SW 1271 (cell line): Measurements from ENCODE around the gene ZDHHC7.

ENCODE experiments used
- DNase-seq, 2 experiments: peaks; one replicate each; lab custom pipeline; 2025; lab: John Stamatoyannopoulos, UW

ZDHHC7 gene

DNA sequence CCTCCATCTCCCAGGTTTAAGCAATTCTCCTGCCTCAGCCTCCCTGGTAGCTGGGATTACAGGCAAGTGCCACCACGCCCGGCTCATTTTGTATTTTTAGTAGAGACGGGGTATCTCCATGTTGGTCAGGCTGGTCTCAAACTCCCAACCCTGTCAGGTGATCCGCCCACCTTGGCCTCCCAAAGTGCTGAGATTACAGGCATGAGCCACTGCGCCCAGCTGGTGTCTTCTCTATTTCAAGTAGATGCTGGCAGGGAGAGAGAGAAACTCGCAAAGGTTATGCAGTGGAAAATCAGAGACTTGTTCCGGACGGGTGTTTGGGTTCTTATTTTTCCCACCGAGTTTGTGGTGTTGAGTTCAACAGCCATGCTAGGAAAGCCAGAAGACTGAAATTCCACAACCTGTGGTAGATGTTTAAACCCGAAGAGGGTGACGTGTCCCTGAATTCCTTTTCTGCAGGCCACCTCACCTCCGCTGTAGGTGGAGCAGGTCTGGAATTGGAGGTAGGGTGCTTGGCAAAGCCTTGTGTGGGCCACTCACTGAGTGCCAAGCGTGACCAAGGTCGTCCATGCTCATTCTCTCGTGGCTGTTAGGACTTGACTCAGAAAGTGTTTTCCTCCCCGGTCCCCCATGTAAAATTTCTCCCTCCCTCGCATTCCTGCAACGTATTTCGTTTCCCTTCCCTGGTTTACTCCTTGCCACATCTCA, 7.3 kb upstream of the ZDHHC7 start:
- DNase-seq: no peak

DNA sequence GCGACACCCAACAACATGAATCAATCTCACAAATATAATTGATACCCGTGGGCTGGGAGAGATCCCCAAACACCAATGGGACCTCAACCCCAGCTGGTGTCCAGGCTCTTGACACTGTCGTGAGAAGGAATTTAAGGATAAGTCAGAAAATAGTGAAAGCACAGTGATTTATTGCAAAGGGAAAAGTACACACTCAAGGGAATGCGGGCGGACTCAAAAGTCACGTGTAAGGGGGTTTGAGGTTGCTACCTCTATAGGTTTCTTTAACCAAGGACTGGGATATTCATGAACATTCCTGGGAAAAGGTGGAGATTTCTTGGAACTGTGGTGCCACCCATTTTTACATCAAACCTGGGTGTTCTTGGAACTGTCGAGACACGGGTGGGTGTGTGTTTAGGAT, 6.3 kb upstream of the ZDHHC7 start:
- DNase-seq: no peak

DNA sequence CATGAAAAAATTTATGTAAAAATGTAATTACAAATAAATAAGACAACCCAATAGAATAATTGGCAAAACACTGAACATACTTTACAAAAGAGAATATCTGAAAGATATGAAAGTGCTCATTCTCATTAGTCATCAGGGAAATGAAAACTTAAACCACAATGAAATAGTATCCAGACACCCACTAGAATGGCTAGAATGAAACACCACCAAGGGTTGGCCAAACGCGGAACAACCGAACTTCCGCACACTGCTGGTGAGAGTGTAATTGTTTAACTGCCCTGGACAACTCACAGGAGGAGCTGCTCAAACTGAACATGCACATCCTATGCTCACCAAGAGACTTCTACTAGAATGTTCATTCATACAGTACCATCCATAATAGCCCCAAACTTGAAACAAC, 5.8 kb upstream of the ZDHHC7 start:
- no peak for DNase-seq

DNA sequence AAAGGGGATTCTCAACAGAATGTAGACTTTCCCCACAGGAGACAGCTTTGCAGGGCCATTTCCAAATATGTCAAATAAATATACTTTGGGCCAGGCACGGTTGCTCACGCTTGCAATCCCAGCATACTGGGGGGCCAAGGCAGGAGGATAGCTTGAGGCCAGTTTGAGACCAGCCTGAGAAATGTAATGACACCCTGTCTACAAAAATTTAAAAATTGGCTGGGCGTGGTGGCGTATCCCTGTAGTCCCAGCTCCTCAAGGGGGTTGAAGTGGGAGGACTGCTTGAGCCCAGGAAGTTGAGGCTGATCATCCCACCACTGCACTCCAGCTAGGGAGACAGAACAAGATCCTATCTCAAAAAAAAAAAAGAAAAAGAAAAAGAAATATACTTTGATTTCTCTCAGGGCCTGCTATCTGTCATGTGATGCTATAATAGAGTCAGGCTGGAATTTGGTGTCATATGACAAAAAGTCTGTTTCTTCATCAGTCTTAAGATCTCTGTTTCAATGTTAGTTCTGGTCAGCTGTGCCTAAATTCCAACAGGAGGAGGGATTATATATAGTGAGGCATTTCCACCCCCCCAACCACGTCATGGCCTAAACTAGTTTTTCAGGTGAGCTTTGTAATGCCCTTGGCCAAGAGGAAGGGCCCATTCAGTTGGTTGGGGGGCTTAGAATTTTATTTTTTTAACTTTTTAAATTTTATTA, 4.3 kb upstream of the ZDHHC7 start:
- DNase-seq: no peak

DNA sequence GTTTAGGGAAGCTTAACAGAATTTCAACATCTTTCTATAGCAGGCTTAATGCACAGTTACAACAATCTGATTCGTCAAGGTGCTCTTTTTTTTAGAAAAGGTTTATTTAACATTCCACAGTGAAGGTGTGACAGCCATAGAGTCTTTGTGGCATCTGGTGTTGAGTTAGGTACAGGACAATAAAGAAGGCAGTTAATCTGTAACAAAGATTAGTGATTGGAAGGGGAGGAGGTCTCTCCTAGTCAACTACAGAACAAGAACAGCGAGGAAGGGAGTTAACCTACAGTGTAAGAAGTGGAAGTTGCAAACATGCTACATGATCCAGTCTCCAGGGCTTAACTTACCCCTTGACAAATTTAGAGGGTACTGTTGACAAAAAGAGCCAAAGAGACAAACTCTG, 3.0 kb upstream of the ZDHHC7 start:
- no peak for DNase-seq

DNA sequence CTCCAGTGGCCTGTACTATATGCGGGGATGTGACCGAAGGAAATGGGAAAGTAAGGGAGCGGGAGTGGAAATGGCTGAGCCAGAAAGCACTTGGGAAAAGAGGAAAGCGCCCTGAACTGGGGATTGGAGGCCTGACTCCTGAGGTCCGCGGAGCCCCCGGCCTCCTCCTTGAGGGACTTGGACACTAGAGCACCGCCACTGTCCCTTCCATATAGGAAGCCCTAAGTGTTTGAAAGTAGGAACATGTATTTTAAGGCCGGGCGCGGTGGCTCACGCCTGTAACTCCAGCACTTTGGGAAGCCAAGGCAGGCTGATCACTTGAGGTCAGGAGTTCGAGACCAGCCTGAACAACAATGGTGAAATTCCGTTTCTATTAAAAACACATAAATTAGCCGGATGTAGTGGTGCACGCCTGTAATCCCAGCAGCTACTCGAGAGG, 530 bp upstream of the ZDHHC7 start:
- DNase-seq: no peak

DNA sequence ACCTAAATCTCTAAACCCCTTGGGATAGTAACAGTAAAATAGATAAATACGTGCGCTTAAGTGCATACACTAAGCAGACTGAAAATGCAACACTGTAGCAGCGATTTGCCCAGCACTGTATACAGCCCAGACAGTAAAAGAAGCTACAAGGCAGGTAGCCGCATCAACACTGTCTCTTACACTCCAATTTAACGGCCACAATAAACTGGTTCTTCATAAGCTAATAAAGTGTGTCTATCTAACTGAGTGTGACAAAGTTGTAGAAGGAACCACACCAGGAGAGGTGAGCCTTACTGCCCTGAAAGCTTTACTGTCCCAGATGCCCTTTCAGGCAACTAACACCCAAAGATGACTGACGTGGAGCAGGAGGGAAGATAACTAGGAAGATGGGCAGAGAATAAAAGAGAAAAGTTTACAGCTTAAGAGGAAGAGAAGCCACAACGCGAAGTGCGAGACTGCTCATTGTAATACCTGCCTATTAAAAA, 847 bp downstream of the ZDHHC7 start:
- DNase-seq: no peak

DNA sequence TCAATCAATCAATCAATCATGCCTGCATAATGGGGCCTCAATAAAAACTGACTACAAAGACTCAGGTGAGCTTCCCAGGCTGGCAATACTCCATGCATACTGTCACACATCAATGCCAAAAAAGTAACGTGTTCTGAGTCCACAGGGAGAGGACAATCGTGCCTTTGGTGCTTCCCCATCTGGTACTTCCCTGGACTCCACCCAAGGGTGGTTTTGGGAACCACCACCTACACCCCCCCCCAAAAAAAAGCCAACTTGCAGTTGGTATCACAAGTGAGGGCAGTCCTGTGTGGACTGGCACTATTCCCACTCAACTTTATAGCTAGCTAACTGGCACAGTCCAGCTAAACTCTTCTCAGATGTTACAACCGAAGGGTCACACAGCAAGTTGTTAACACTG, 3.1 kb downstream of the ZDHHC7 start:
- DNase-seq: no peak

DNA sequence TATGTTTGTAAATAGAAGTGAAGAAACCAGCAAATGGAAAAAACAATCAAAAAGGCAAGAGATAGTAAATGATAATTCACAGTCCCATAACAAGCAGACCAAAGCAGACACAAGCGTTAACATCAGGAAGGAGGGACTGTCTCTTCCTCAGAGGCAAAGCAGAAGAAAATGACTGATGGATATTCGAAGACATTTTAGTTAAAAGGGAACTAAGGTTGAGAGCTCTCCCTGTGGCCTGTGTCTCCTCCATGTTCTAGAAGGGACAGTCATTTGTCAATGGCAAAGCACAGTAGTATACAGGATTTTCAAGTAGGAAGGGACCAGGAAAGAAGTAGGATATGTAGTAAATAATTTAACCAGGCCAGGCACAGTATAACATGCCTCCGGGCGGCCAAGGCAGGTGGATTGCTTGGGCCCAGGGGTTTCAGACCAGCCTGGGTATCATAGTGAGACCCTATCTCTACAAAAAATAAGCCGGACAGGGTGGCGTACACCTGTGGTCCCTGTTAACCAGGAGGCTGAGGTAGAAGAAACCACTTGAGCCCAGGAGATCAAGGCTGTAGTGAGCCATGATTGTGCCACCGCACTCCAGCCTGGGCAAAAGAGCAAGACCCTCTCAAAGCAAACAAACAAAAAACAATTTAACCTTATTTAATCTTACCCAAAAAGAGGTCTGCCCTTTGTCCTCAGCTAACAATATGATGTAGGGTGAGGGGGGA, 3.7 kb downstream of the ZDHHC7 start:
- no peak for DNase-seq

DNA sequence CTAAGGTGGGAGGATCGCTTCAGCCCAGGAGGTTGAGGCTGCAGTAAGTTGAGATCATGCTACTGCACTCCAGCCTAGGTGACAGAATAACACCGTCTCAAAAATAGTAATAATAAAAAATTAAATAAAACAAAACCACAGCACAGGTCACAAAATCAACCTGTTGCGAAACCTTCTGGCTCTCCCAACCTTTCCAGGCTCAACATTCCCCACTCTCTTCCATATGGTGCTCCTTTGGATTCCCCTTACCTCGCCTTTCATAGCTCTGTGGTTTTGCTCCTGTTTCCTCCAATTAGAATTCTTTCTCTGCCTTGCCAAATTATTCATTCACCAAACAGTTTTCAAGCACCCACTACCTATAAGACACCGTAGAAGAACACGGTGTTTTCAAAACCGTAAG, 4.7 kb downstream of the ZDHHC7 start:
- no peak for DNase-seq

DNA sequence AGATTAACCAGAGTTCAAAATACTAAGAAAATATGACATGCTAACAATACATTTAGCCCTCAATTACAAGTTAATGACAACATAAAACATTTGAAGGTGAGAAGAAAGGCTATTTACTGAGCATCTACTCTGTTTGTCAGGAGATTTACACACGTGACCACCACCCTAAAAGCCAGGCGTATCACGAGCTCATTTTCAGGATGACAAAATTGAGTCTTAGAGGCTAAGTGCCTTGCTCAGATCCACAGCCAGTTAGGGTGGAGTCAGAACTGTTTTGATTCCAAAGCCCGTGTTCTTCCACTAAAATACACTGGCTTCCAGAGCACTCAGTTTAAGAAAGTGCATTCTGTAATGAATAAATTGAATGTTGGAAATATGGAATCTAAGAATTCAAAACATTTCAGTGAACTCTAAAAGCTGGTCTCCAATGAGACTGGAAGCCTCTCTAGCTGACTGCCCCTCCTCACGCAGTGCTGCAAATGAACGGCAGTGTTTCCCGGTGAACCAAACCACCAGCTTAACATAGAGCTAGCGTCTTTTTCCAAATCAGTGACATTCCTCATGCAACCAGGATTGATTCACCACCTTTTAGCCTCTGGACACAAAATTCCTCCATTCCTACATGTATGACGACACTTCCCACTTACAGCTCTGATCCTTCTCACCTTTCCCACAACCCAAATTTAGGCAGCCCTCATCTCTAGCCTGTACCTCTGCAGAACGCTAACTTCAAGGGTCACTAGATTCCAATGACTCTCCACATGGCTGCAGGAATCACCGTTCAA, 5.9 kb downstream of the ZDHHC7 start:
- DNase-seq: peak in 1 of 2 experiments; percentile 33

DNA sequence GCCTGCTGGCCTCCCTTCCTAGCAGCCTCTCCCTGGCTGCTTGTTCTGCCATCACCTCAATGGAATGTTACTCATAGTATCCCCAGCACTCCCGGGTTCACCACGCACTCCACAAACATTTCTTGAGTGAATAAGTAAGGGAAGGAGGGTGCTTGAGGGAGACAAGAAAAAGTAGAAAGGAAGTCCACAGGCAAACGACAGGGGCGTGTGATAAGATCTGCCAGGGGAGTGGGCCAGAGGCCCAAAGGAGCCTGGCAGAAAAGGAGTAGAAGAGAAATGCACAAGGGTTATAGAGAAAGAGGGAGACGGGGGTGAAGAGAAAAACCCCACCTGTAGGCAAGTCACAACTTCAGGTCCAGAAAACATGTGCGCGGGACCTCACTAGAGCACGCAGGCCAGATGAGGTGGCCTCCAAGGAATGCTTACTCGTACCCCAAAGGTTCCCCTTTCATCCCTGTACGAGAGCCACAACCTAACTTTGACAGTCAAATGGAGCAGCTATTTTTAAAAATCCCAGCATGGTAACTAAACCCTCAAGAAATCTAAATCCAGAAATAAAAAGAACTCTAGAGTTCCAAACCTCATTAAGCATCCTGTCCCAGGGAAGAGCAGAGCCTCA, 6.6 kb downstream of the ZDHHC7 start:
- DNase-seq: peak; percentile 62 to 71

DNA sequence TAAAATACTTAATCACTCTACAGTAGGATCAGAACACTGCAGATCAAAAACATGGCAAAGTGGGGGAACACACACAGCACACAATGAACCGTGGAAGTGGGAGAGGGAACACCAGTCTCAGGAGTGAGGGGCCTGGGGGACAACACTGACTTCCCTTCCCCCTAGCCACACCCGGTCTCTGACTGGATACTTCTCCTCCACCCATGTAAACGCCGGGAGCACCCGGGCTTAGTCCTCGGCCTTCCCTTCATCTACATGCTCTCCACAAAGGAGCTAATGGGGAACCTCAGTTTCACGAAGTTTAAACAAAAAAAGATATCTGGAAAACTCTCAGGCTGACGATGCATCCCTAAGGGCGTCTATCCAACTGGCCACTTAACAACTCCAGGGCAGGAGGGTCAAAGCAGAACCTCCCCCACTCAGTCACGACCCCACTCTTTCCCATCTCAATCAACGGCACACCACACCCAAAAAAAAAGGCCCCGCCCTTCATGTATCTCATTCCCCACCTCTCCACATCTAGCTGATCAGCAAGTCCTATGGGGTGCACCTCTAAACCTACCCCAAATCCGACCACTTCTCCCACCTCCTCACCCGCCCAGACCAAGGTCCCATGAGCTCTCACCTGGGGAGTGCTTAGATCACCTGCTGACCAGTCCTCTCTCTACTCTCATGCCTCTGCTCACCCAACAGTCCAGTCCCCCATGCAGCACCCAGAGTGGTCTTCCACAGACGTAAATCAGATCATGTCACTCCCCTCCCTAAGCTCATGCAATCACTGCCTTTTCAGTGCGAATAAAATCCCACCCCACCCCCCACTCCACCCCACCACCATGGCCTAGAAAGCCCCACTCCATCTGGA, 7.4 kb downstream of the ZDHHC7 start:
- DNase-seq: no peak

DNA sequence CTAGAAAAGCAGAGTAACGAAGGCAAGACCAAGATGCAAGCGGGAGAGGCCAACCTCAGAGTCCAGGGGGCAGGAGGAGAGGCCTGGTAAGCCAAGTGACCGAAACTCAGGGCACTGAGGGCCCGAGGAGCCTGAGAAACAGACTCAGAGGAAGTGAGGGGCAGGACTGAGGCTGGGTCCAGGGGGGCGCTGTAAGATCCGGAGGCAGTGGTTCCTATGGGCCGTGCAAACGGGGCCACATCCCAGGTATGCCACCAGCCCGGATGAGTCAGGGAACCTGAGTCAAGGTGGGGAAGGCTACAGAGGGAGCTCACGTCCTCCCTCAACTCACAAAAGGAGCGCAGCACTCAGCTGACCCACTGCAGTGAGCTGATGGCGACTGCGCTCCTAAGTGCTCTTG, 8.3 kb downstream of the ZDHHC7 start:
- DNase-seq: no peak

DNA sequence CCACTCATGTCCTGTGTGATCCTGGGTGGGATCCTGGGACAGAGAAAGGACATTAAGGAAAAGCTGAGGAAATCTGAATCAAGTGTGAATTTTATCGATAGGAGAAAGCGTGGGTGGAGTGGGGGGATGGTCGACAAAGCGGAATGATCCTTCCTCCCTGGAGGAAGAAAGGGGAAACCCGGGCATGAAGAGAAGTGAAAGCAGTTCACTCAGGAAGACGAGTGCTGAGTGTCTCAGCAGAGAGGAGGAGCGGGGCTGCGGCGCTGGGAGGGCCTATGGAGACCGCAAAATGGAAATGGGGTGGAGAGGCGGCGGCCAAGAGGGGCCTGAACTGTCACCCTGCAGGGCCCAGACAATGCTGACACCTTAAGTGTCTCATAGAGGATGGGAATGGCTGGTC, 8.7 kb downstream of the ZDHHC7 start:
- DNase-seq: no peak

DNA sequence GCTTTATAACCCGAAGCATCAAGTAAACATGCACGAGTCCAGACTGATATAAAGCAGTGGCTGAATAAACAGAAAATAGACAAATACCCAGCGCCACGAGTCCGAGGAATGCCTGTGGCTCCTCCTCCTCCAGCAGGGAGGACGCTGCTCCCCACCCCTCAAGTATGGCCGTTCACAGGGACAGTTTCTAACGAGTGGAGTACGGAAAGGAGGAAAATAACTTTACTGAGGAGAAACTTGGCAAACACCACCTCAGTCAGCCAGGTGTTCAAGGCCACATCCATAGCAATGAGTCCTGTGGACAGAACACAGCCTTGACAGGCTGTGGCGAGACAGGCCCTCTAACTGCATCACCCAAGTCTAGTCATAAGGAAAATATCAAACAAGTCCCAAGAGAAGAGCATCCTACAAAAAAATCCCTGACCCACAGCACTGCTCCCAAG, 9.2 kb downstream of the ZDHHC7 start:
- no peak for DNase-seq

DNA sequence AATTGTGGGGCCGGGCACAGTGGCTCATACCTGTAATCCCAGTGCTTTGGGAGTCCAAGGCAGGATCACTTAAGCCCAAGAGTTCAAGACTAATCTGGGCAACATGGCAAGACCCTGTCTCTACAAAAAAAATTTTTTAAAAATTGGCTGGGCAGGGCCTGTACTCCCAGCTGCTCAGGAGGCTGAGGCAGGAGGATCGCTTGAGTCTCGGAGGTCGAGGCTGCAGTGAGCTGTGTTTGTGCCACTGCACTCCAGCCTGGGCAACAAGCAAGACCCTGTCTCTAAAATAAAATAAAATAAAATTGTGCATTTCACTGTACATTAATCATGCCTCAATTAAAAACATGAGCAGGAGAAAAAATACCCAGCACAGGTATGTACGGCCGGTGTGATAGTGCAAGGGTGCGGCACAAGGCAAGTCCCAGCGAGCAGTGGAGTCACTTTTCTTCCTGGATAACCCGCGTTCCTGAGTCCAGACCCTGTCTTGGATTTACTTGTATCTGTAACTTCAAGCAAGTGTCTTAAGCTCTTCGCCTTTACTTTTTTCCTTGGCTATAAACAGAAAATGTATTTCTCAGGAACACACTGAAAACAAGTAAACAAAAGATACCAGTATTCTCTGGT, 11.4 kb downstream of the ZDHHC7 start:
- DNase-seq: no peak

DNA sequence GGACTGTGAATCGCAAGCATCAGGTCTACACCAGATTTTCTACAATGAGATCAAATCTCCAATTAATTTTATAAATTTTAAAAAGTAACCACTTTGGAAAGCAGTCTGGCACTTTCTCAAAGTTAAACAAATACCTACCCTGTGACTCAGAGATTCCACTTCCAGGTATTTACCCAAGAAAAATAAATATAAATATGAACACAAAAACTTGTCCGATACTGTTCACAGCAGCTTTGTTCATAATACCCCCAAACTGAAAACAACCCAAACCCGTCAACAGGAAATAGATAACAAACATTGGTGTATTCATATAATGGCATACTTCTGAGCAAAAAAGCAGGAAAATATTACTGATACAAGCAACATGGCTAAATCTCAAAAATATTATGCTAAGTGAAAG, 12.1 kb downstream of the ZDHHC7 start:
- peak in 1 of 2 experiments; percentile 31 for DNase-seq

DNA sequence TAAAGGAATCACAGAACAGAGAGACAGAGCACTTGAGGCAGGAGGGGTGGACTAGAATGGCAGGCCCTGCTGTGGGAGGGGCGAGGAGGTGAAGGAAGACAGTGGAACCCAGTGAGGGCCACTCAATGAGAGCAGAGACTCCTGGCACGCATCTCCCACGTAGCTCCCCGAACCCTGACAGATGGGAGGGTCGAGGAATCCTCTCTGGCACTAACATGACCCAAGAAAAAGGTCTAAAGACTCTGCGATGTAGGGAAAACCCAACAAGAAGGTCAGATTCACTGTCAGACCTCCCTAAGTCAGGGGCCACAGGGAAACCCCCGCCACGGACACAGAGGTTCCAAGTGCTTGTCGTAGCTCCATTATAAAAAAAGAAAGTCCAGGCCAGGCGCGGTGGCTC, 15.0 kb downstream of the ZDHHC7 start:
- DNase-seq: no peak

DNA sequence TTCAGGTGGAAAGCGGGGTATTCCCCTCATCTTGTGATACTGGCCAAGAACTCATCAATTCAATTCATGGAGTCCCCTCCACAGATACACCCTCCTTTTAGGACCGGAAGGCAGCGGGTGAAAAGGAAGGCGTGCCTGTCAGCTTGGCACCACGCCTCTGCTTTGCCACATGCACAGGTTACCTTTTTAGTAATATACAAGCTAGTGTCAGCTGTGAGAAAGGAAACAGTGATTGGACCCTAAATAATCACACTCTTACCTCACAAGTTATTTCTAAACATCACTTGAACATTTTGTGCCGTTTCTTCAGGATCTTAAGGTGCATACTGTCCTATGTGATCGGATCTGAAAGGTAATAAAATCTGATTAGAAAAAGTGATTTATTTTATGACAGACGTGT, 15.7 kb downstream of the ZDHHC7 start:
- DNase-seq: no peak
